Keratinocyte (primary cell): ENCODE measurements around the gene NFE2L1. TPM values are rescaled to one million over a fixed set of nuclear protein-coding genes. Genes with fewer than 3 reads are reported as not detected.
A peak's percentile ranks its signal among the peaks of the same experiment; 100 is the strongest.

ENCODE experiments used
- DNase-seq: peaks from one replicate; pipeline ENCODE4 v3.0.0-alpha.2; 2011; ENCODE audit warnings: low read depth, missing footprints, low spot score
- FAIRE-seq: peaks from 2 replicates; lab custom pipeline; 2011; peaks lifted over from hg19 to GRCh38; lab: Jason Lieb, UNC
- H2AFZ ChIP-seq: 2 replicates; pipeline ENCODE4 v1.6.0; 2012; ENCODE audit warnings: low read length, control low read depth, inconsistent platforms; ENCODE audit not compliant: control insufficient read depth
- H3K27ac ChIP-seq: 2 replicates; pipeline ENCODE4 v1.5.1; 2011; ENCODE audit warnings: low read length; ENCODE audit not compliant: control insufficient read depth, insufficient read depth
- H3K27me3 ChIP-seq: 3 replicates; pipeline ENCODE4 v1.6.0; 2011; ENCODE audit warnings: low read length; ENCODE audit not compliant: control insufficient read depth, insufficient read depth; ENCODE audit errors: extremely low read depth
- H3K36me3 ChIP-seq, 2 experiments: 2 replicates in 1 of 2; 3 replicates in 1 of 2; pipeline ENCODE4 v1.5.1; 2011; ENCODE audit warnings: low read length in 2 of 2, mild to moderate bottlenecking in 1 of 2; ENCODE audit not compliant: control insufficient read depth in 2 of 2, insufficient read depth in 2 of 2; ENCODE audit errors: extremely low read depth in 1 of 2
- H3K4me1 ChIP-seq: 3 replicates; pipeline ENCODE4 v1.5.1; 2011; ENCODE audit warnings: low read length; ENCODE audit not compliant: control insufficient read depth, insufficient read depth; ENCODE audit errors: extremely low read depth
- H3K4me2 ChIP-seq: 3 replicates; pipeline ENCODE4 v1.6.0; 2011; ENCODE audit warnings: low read depth, low read length; ENCODE audit not compliant: control insufficient read depth, insufficient read depth; ENCODE audit errors: extremely low read depth
- H3K4me3 ChIP-seq, 3 experiments: fragments of 200-600 bp in 1 of 3; sonication (generic) in 1 of 3; 2 replicates in 2 of 3; 3 replicates in 1 of 3; pipeline ENCODE4 v1.5.1; 2011 to 2016; ENCODE audit warnings: low read length in 3 of 3, mild to moderate bottlenecking in 3 of 3, control low read depth in 2 of 3, inconsistent platforms in 1 of 3, low read depth in 1 of 3, mixed read lengths in 1 of 3, mixed run types in 1 of 3, moderate library complexity in 1 of 3; ENCODE audit not compliant: control insufficient read depth in 2 of 3, insufficient read depth in 2 of 3; ENCODE audit errors: extremely low read depth in 1 of 3
- H3K79me2 ChIP-seq: 2 replicates; pipeline ENCODE4 v1.6.0; 2012; ENCODE audit warnings: low read length; ENCODE audit not compliant: control insufficient read depth, insufficient read depth
- H3K9ac ChIP-seq: 3 replicates; pipeline ENCODE4 v1.6.0; 2011; ENCODE audit warnings: low read length; ENCODE audit not compliant: control insufficient read depth, insufficient read depth; ENCODE audit errors: extremely low read depth
- H3K9me1 ChIP-seq: 3 replicates; pipeline ENCODE4 v1.6.0; 2011; ENCODE audit warnings: low read length; ENCODE audit not compliant: control insufficient read depth, insufficient read depth; ENCODE audit errors: extremely low read depth
- H3K9me3 ChIP-seq: 2 replicates; pipeline ENCODE4 v1.5.1; 2012; ENCODE audit warnings: low read depth, low read length; ENCODE audit not compliant: control insufficient read depth
- H4K20me1 ChIP-seq: 3 replicates; pipeline ENCODE4 v1.6.0; 2011; ENCODE audit warnings: low read length; ENCODE audit not compliant: control insufficient read depth, insufficient read depth; ENCODE audit errors: extremely low read depth
- EZH2 ChIP-seq: IDR thresholded peaks from one replicate; pipeline ENCODE4 v1.6.1; 2012; ENCODE audit warnings: inconsistent platforms, mild to moderate bottlenecking, low read length, moderate library complexity
- dilution Hi-C: fragments of 300-500 bp; cut with MboI; formaldehyde crosslinking; loops from one replicate; pipeline ENCODE4 v1.7.0; 2020; ENCODE audit warnings: low sequenced_read_pairs; ENCODE audit not compliant: extremely low pct_ligation_motif_present
- polyA plus RNA-seq, 5 experiments: library from polyadenylated mRNA; depleted of rRNA in 3 of 5; stranded (reverse) in 3 of 5; stranded (forward) in 1 of 5; unstranded in 1 of 5; fragments of >200 nt; gene quantifications; 1 replicate in 1 of 5; 2 replicates in 3 of 5; 3 replicates in 1 of 5; pipeline versions ENCODE4 v1.2.1 to v1.2.3, GENCODE V29; 2011 to 2012; ENCODE audit warnings: missing spikeins in 2 of 5, low read depth in 1 of 5, low replicate concordance in 1 of 5
- TF ChIP-seq, protein P1 (sequence below), 3 experiments: IDR thresholded peaks in 1 of 3; conservative IDR thresholded peaks in 1 of 3; optimal IDR thresholded peaks in 1 of 3; 2 replicates in 2 of 3; 3 replicates in 1 of 3; pipeline versions ENCODE3 to v1.5.1; 2011; ENCODE audit warnings: low read length in 3 of 3, mild to moderate bottlenecking in 3 of 3, moderate library complexity in 2 of 3, control low read depth in 1 of 3, inconsistent platforms in 1 of 3; ENCODE audit not compliant: insufficient read depth in 2 of 3; ENCODE audit errors: extremely low read depth in 1 of 3

The NFE2L1 gene
- polyA plus RNA-seq, 1 donor (not counting 4 experiments of a cell fraction or from before 2014, with no cell fraction given): 208 TPM

DNA sequence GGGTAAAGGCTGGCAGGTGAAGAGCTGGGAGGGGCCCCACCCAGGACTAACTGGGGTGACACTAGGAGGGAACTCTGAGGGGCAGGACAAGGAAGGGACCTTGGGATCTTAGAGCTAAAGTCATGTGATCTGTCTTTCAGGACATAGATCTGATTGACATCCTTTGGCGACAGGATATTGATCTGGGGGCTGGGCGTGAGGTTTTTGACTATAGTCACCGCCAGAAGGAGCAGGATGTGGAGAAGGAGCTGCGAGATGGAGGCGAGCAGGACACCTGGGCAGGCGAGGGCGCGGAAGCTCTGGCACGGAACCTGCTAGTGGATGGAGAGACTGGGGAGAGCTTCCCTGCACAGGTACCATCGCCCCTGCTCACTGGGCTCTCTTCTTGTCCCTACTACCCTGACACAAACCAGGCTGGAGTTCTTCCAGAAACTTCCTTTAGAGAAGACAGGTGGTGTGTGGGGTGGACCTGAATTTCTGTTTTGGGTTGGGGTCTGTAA lies 8.1 kb downstream of the NFE2L1 start:
- H3K79me2 ChIP-seq: peaks cover 73% of the 10 kb centered on the region
- H3K4me2 ChIP-seq: peak overlapping the region; percentile 67
- peaks cover 45 to 69% of the 10 kb centered on the region in 2 experiments for H3K36me3 ChIP-seq
- FAIRE-seq (no peak), DNase-seq (no peak)
- peaks cover 2% of the 10 kb centered on the region for H3K9me1 ChIP-seq
- H2AFZ ChIP-seq: no peak overlapping the region
- no peaks in the 10 kb centered on the region for H3K9me3 ChIP-seq
- no peak for TF ChIP-seq EZH2
- TF ChIP-seq, protein P1, sequence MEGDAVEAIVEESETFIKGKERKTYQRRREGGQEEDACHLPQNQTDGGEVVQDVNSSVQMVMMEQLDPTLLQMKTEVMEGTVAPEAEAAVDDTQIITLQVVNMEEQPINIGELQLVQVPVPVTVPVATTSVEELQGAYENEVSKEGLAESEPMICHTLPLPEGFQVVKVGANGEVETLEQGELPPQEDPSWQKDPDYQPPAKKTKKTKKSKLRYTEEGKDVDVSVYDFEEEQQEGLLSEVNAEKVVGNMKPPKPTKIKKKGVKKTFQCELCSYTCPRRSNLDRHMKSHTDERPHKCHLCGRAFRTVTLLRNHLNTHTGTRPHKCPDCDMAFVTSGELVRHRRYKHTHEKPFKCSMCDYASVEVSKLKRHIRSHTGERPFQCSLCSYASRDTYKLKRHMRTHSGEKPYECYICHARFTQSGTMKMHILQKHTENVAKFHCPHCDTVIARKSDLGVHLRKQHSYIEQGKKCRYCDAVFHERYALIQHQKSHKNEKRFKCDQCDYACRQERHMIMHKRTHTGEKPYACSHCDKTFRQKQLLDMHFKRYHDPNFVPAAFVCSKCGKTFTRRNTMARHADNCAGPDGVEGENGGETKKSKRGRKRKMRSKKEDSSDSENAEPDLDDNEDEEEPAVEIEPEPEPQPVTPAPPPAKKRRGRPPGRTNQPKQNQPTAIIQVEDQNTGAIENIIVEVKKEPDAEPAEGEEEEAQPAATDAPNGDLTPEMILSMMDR (optimal IDR thresholded peaks at IDR 0.05 in 1 of 3, IDR thresholded peaks at IDR 0.05 in 1 of 3, conservative IDR thresholded peaks at IDR 0.05 in 1 of 3; ENCODE audit: extremely low read depth in 1 of 3, insufficient read depth in 2 of 3, low read length in 3 of 3): no peak
- H4K20me1 ChIP-seq: peaks cover 19% of the 10 kb centered on the region
- dilution Hi-C loops: no loop called here
- H3K27ac ChIP-seq: peak overlapping the region; percentile 93
- H3K27me3 ChIP-seq: no peaks in the 10 kb centered on the region
- peak overlapping the region; percentile 77 for H3K9ac ChIP-seq
- H3K4me1 ChIP-seq: peaks cover 48% of the 10 kb centered on the region
- peak overlapping the region in 1 of 3 experiments; percentile 49 for H3K4me3 ChIP-seq

DNA sequence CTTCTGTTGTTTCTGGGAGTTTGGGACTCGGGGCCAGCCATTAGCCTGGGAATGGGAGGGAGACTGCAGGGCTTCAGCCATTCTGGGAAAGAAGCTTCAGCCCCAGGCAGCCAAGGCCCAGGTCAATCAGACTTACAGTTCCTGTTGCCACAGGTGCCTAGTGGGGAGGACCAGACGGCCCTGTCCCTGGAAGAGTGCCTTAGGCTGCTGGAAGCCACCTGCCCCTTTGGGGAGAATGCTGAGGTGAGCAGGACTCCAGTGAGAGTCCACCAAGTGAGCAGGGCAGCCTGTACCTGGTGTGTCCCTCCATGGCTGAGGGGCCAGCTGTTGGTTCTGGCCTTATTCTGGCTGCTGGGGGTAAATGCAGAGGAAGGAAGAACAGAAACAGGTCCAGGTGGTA lies 8.7 kb downstream of the NFE2L1 start:
- H3K27me3 ChIP-seq: no peaks in the 10 kb centered on the region
- H3K27ac ChIP-seq: peak overlapping the region; percentile 93
- peaks cover 18% of the 10 kb centered on the region for H4K20me1 ChIP-seq
- peaks cover 42% of the 10 kb centered on the region for H3K4me1 ChIP-seq
- TF ChIP-seq, protein P1 (optimal IDR thresholded peaks at IDR 0.05 in 1 of 3, IDR thresholded peaks at IDR 0.05 in 1 of 3, conservative IDR thresholded peaks at IDR 0.05 in 1 of 3; ENCODE audit: extremely low read depth in 1 of 3, insufficient read depth in 2 of 3, low read length in 3 of 3): no peak
- no peak for TF ChIP-seq EZH2
- H3K9me1 ChIP-seq: peaks cover 2% of the 10 kb centered on the region
- H3K9me3 ChIP-seq: no peaks in the 10 kb centered on the region
- H3K4me3 ChIP-seq: no peak overlapping the region
- H3K9ac ChIP-seq: peak overlapping the region; percentile 77
- dilution Hi-C loops: no loop called here
- no peak overlapping the region for H3K4me2 ChIP-seq
- FAIRE-seq (no peak), DNase-seq (no peak)
- H3K36me3 ChIP-seq: peaks cover 50 to 71% of the 10 kb centered on the region in 2 experiments
- no peak overlapping the region for H2AFZ ChIP-seq
- peaks cover 71% of the 10 kb centered on the region for H3K79me2 ChIP-seq
